Naive thymus-derived CD8-positive, alpha-beta T cell (primary cell): ENCODE measurements around the gene TUB. TPM values are rescaled to one million over a fixed set of nuclear protein-coding genes. Genes with fewer than 3 reads are reported as not detected.

Source experiments
- ATAC-seq, 2 donors: fragments of 150-1000 bp; cut with Tn5 transposase in 1 of 2; sonication (Bioruptor Pico), chemical (Tn5 transposase) in 1 of 2; 1 replicate in 1 of 2; 2 replicates in 1 of 2; pipeline ENCODE4 v1.10.0; 2021; ENCODE audit warnings: mild to moderate bottlenecking in 2 of 2, moderate library complexity in 2 of 2
- POLR2A ChIA-PET: fragments of 350-600 bp; sonication (Branson Sonifier 250); formaldehyde crosslinking; loops from one replicate; lab custom pipeline; 2021; ENCODE audit warnings: antibody characterized with exemption; lab: Charles Lee
- DNase-seq, 10 donors: peaks; one replicate each; pipeline versions ENCODE4 v3.0.0 to v3.0.0-alpha.2; 2020 to 2022
- H3K27ac Mint-ChIP-seq, 10 donors: one replicate each; pipeline ENCODE4 v1.8.0; 2020 to 2022; ENCODE audit warnings: mild to moderate bottlenecking in 10 of 10, mixed read lengths in 10 of 10, moderate library complexity in 4 of 10, inconsistent platforms in 1 of 10
- H3K27me3 Mint-ChIP-seq, 5 donors: one replicate each; pipeline ENCODE4 v1.8.0; 2021 to 2022; ENCODE audit warnings: mixed read lengths in 5 of 5
- H3K36me3 Mint-ChIP-seq, 3 donors: one replicate each; pipeline ENCODE4 v1.8.0; 2020 to 2022; ENCODE audit warnings: mixed read lengths in 3 of 3, mild to moderate bottlenecking in 2 of 3, inconsistent platforms in 1 of 3
- H3K4me1 Mint-ChIP-seq, 4 donors: one replicate each; pipeline ENCODE4 v1.8.0; 2021 to 2022; ENCODE audit warnings: mixed read lengths in 4 of 4
- H3K4me3 Mint-ChIP-seq, 10 donors: one replicate each; pipeline ENCODE4 v1.8.0; 2020 to 2022; ENCODE audit warnings: mild to moderate bottlenecking in 10 of 10, mixed read lengths in 10 of 10, moderate library complexity in 6 of 10, inconsistent platforms in 1 of 10
- H3K9me3 Mint-ChIP-seq, 9 donors: one replicate each; pipeline ENCODE4 v1.8.0; 2020 to 2022; ENCODE audit warnings: mixed read lengths in 9 of 9, mild to moderate bottlenecking in 3 of 9, inconsistent platforms in 1 of 9, moderate library complexity in 1 of 9
- polyA plus RNA-seq, 3 donors: library from polyadenylated mRNA; unstranded; fragments of 300-500 nt; fragmentation: Illumina TruSeq; gene quantifications; one replicate each; pipeline ENCODE4 v1.2.3, GENCODE V29; 2021
- total RNA-seq, 8 experiments: library from RNA in 2 of 8; stranded (reverse) in 2 of 8; gene quantifications; one replicate each; pipeline ENCODE4 v1.2.3 and lab custom pipeline; 2021 to 2026

The TUB gene
- total and polyA plus RNA-seq, 5 experiments from 2014 or later, result 0.05 to 0.18 TPM; not detected in 3

- Mint-ChIP-seq H3K9me3 (no peaks in the 10 kb centered on the region), H3K4me3 (no peak overlapping the region), H3K4me1 (peaks cover 1 to 4% (median 2%) of the 10 kb centered on the region in 4 donors), H3K27me3 (peaks cover 5 to 39% (median 23%) of the 10 kb centered on the region in 5 donors), H3K27ac (no peak overlapping the region), H3K36me3 (no peaks in the 10 kb centered on the region)
- POLR2A ChIA-PET, result no interaction called here
- ATAC-seq (no peak), DNase-seq (no peak)
Measured at GRCh38 chr11:8038393-8038792, 42.6 kb upstream of the TUB start.

- Mint-ChIP-seq H3K27ac (no peak overlapping the region), H3K4me1 (no peaks in the 10 kb centered on the region), H3K36me3 (no peaks in the 10 kb centered on the region), H3K9me3 (no peaks in the 10 kb centered on the region), H3K27me3 (peaks cover 5 to 33% (median 23%) of the 10 kb centered on the region in 5 donors), H3K4me3 (no peak overlapping the region)
- DNase-seq (no peak), ATAC-seq (no peak)
- POLR2A ChIA-PET, result no interaction called here
Measured at GRCh38 chr11:8038811-8039529, 42.0 kb upstream of the TUB start.

- POLR2A ChIA-PET, result no interaction called here
- Mint-ChIP-seq H3K4me1 (no peaks in the 10 kb centered on the region), H3K27me3 (peaks cover 5 to 28% (median 23%) of the 10 kb centered on the region in 5 donors), H3K36me3 (no peaks in the 10 kb centered on the region), H3K9me3 (no peaks in the 10 kb centered on the region), H3K27ac (no peak overlapping the region), H3K4me3 (no peak overlapping the region)
- no peak for ATAC-seq
- DNase-seq, result no peak
Measured at GRCh38 chr11:8039530-8040260, 41.3 kb upstream of the TUB start.

GRCh38 chr11:8040261-8040920 lies 40.6 kb upstream of the TUB start:
- POLR2A ChIA-PET, result no interaction called here
- DNase-seq (no peak), ATAC-seq (no peak)
- Mint-ChIP-seq H3K4me1 (no peaks in the 10 kb centered on the region), H3K36me3 (no peaks in the 10 kb centered on the region), H3K27ac (no peak overlapping the region), H3K9me3 (no peaks in the 10 kb centered on the region), H3K27me3 (peaks cover 5 to 28% (median 21%) of the 10 kb centered on the region in 5 donors), H3K4me3 (no peak overlapping the region)

GRCh38 chr11:8040921-8041285 lies 40.1 kb upstream of the TUB start:
- DNase-seq, result no peak
- Mint-ChIP-seq H3K4me1 (no peaks in the 10 kb centered on the region), H3K4me3 (no peak overlapping the region), H3K27me3 (peaks cover 5 to 32% (median 20%) of the 10 kb centered on the region in 5 donors), H3K36me3 (no peaks in the 10 kb centered on the region), H3K9me3 (no peaks in the 10 kb centered on the region), H3K27ac (no peak overlapping the region)
- POLR2A ChIA-PET, result no interaction called here
- ATAC-seq, result no peak

- ATAC-seq, result no peak
- no peak overlapping the region for H3K27ac Mint-ChIP-seq
- no peak for DNase-seq
- peaks cover 5 to 38% (median 26%) of the 10 kb centered on the region in 5 donors for H3K27me3 Mint-ChIP-seq
- POLR2A ChIA-PET, result no interaction called here
- no peaks in the 10 kb centered on the region for H3K36me3 Mint-ChIP-seq
- H3K4me3 Mint-ChIP-seq, result no peak overlapping the region
- H3K9me3 Mint-ChIP-seq, result no peaks in the 10 kb centered on the region
- no peaks in the 10 kb centered on the region for H3K4me1 Mint-ChIP-seq
Measured at GRCh38 chr11:8041576-8041975, 39.4 kb upstream of the TUB start.

- peak overlapping the region in 1 of 10 donors; percentile 51 for H3K27ac Mint-ChIP-seq
- no peak for ATAC-seq
- POLR2A ChIA-PET, result no interaction called here
- H3K9me3 Mint-ChIP-seq, result no peaks in the 10 kb centered on the region
- H3K27me3 Mint-ChIP-seq, result peaks cover 2 to 30% (median 23%) of the 10 kb centered on the region in 5 donors
- DNase-seq, result no peak
- no peak overlapping the region for H3K4me3 Mint-ChIP-seq
- no peaks in the 10 kb centered on the region for H3K4me1 Mint-ChIP-seq
- no peaks in the 10 kb centered on the region for H3K36me3 Mint-ChIP-seq
Measured at GRCh38 chr11:8043756-8044155, 37.3 kb upstream of the TUB start.

GRCh38 chr11:8045839-8046238 lies 35.2 kb upstream of the TUB start:
- no peak for ATAC-seq
- no peaks in the 10 kb centered on the region for H3K9me3 Mint-ChIP-seq
- no peak overlapping the region for H3K4me3 Mint-ChIP-seq
- H3K4me1 Mint-ChIP-seq, result no peaks in the 10 kb centered on the region
- no peaks in the 10 kb centered on the region for H3K36me3 Mint-ChIP-seq
- POLR2A ChIA-PET, result no interaction called here
- peaks cover 0 to 21% (median 13%) of the 10 kb centered on the region in 5 donors for H3K27me3 Mint-ChIP-seq
- peak overlapping the region in 1 of 10 donors; percentile 21 for H3K27ac Mint-ChIP-seq
- no peak for DNase-seq

GRCh38 chr11:8047382-8047781 lies 33.6 kb upstream of the TUB start:
- Mint-ChIP-seq H3K9me3 (no peaks in the 10 kb centered on the region), H3K4me3 (no peak overlapping the region), H3K27ac (no peak overlapping the region), H3K36me3 (no peaks in the 10 kb centered on the region), H3K27me3 (peaks cover 0 to 21% (median 12%) of the 10 kb centered on the region in 5 donors), H3K4me1 (no peaks in the 10 kb centered on the region)
- POLR2A ChIA-PET, result no interaction called here
- no peak for DNase-seq
- no peak for ATAC-seq

- Mint-ChIP-seq H3K4me1 (no peaks in the 10 kb centered on the region), H3K4me3 (no peak overlapping the region), H3K9me3 (no peaks in the 10 kb centered on the region), H3K36me3 (no peaks in the 10 kb centered on the region), H3K27me3 (peaks cover 0 to 21% (median 13%) of the 10 kb centered on the region in 5 donors), H3K27ac (no peak overlapping the region)
- ATAC-seq (no peak), DNase-seq (no peak)
- POLR2A ChIA-PET, result no interaction called here
Measured at GRCh38 chr11:8049084-8049483, 31.9 kb upstream of the TUB start.

- H3K4me3 Mint-ChIP-seq, result no peak overlapping the region
- POLR2A ChIA-PET, result no interaction called here
Measured at GRCh38 chr11:8055091-8055835, 25.7 kb upstream of the TUB start.

GRCh38 chr11:8055836-8056526 lies 25.0 kb upstream of the TUB start:
- ATAC-seq (no peak), DNase-seq (no peak)
- peaks cover 0 to 9% (median 2%) of the 10 kb centered on the region in 4 donors for H3K4me1 Mint-ChIP-seq
- no peaks in the 10 kb centered on the region for H3K36me3 Mint-ChIP-seq
- POLR2A ChIA-PET, result no interaction called here
- no peak overlapping the region for H3K27ac Mint-ChIP-seq
- H3K9me3 Mint-ChIP-seq, result no peaks in the 10 kb centered on the region
- H3K4me3 Mint-ChIP-seq, result no peak overlapping the region
- peaks cover 2 to 11% (median 3%) of the 10 kb centered on the region in 5 donors for H3K27me3 Mint-ChIP-seq

More at GRCh38 chr11:8055091-8055835, 25.7 kb upstream of the TUB start:
- H3K27ac Mint-ChIP-seq, result no peak overlapping the region
- no peak for DNase-seq
- H3K4me1 Mint-ChIP-seq, result peaks cover 0 to 9% (median 2%) of the 10 kb centered on the region in 4 donors
- peaks cover 2 to 11% (median 3%) of the 10 kb centered on the region in 5 donors for H3K27me3 Mint-ChIP-seq
- no peak for ATAC-seq
- H3K9me3 Mint-ChIP-seq, result no peaks in the 10 kb centered on the region
- H3K36me3 Mint-ChIP-seq, result no peaks in the 10 kb centered on the region
